OCI-LY7 (cell line): Measurements from ENCODE around the gene KPTN. TPM values are rescaled to one million over a fixed set of nuclear protein-coding genes. Genes with fewer than 3 reads are reported as not detected.
A peak's percentile ranks its signal among the peaks of the same experiment; 100 is the strongest.

Experiments
- BruUV-seq: library from RNA; stranded (reverse); fragments of 400-500 nt; replicated peaks from 2 replicates; lab custom pipeline; 2021; lab: Mats Ljungman, UMichigan
- CTCF ChIA-PET: fragments of 300-600 bp; sonication (Branson Sonifier 250); formaldehyde crosslinking; loops from one replicate; lab custom pipeline; 2022; ENCODE audit warnings: antibody characterized with exemption; ENCODE audit not compliant: unreplicated experiment; lab: Charles Lee
- POLR2A ChIA-PET: fragments of 300-600 bp; sonication (Branson Sonifier 250); formaldehyde crosslinking; loops from one replicate; lab custom pipeline; 2022; ENCODE audit warnings: antibody characterized with exemption; lab: Charles Lee
- DNase-seq: peaks from one replicate; pipeline ENCODE4 v3.0.0-alpha.2; 2015; ENCODE audit warnings: low spot score
- H2AFZ ChIP-seq: fragments of 200-600 bp; sonication (generic), shearing (Covaris generic); 2 replicates; pipeline ENCODE4 v1.6.1; 2014; ENCODE audit warnings: mild to moderate bottlenecking, antibody characterized with exemption, low read length, moderate library complexity
- H3K27ac ChIP-seq: fragments of 200-600 bp; sonication (generic); 2 replicates; pipeline ENCODE4 v1.5.1; 2014; ENCODE audit warnings: mixed run types, low read depth, mild to moderate bottlenecking, moderate library complexity, low read length, inconsistent platforms; ENCODE audit not compliant: poor library complexity, severe bottlenecking
- H3K36me3 ChIP-seq: fragments of 200-600 bp; sonication (generic); 2 replicates; pipeline ENCODE4 v1.6.1; 2014; ENCODE audit warnings: mild to moderate bottlenecking, antibody characterized with exemption, low read length, moderate library complexity, mixed read lengths; ENCODE audit not compliant: insufficient read depth
- H3K4me1 ChIP-seq: fragments of 200-600 bp; sonication (generic); 2 replicates; pipeline ENCODE4 v1.5.1; 2014; ENCODE audit warnings: mild to moderate bottlenecking, low read length; ENCODE audit not compliant: insufficient read depth, poor library complexity, severe bottlenecking
- H3K4me2 ChIP-seq: fragments of 200-600 bp; sonication (generic); 2 replicates; pipeline ENCODE4 v1.6.1; 2014; ENCODE audit warnings: mild to moderate bottlenecking, low read length
- H3K4me3 ChIP-seq: fragments of 200-600 bp; sonication (generic); 2 replicates; pipeline ENCODE4 v1.5.1; 2014; ENCODE audit warnings: mild to moderate bottlenecking, low read depth, low read length; ENCODE audit not compliant: poor library complexity, severe bottlenecking
- H3K79me2 ChIP-seq: fragments of 200-600 bp; sonication (generic); 2 replicates; pipeline ENCODE4 v1.6.1; 2016; ENCODE audit warnings: low read depth, mild to moderate bottlenecking, low read length, moderate library complexity, mixed read lengths; ENCODE audit not compliant: insufficient read depth
- H3K9me2 ChIP-seq: fragments of 200-600 bp; sonication (generic); 2 replicates; pipeline ENCODE4 v1.6.1; 2016; ENCODE audit warnings: mild to moderate bottlenecking, low read length, mixed read lengths; ENCODE audit not compliant: insufficient read depth
- H3K9me3 ChIP-seq: fragments of 200-600 bp; sonication (generic); 2 replicates; pipeline ENCODE4 v1.6.1; 2014; ENCODE audit warnings: mild to moderate bottlenecking, mixed run types, low read length, mixed read lengths
- H4K20me1 ChIP-seq: fragments of 200-600 bp; sonication (generic); 2 replicates; pipeline ENCODE4 v1.6.1; 2014; ENCODE audit warnings: mild to moderate bottlenecking, antibody characterized with exemption, low read length, moderate library complexity, mixed read lengths; ENCODE audit not compliant: insufficient read depth
- EZH2phosphoT487 ChIP-seq: fragments of 200-600 bp; sonication (generic); IDR thresholded peaks from 2 replicates; pipeline ENCODE4 v1.6.1; 2018; ENCODE audit warnings: low read depth, borderline replicate concordance, mild to moderate bottlenecking, mixed run types, antibody characterized with exemption, low read length, moderate library complexity, mixed read lengths
- intact Hi-C: fragments of 100-400 bp; cut with micrococcal nuclease; formaldehyde crosslinking; loops from one replicate; pipeline ENCODE4 v1.10.0; 2022; ENCODE audit not compliant: unreplicated experiment
- total RNA-seq, 2 experiments: library from RNA; depleted of rRNA in 1 of 2; stranded (reverse); fragments of >200 nt in 1 of 2; shearing (Covaris generic) in 1 of 2; gene quantifications; 2 replicates each; pipeline ENCODE4 v1.2.3, GENCODE V29; 2014 to 2022
- TF ChIP-seq, protein P1 (sequence below): fragments of 200-600 bp; sonication (generic); conservative IDR thresholded peaks from 2 replicates; pipeline ENCODE4 v1.5.1; 2014; ENCODE audit warnings: mild to moderate bottlenecking, antibody characterized with exemption, low read length, moderate library complexity, mixed read lengths

Gene KPTN
- total RNA-seq, 2 experiments from 2014 or later = 13.6 to 14.0 TPM

DNA sequence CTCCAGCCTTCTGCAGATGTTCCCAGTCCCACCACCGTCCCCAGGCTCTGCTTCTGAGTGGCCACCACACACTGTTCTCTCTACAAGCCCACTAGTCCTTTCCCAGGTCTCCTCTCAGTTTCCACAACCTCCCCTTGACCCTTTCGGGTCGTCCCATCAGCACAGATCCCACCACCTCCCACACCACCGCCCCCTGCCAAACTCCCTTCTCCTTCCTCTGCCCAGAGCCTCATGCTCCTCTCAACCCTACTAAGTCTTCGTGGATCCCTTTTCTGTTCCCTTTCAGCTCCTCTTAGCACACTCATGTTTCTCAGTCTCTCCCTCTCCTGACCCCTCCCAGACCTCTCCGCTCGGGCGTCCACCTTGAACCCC is 28.9 kb upstream of the KPTN start:
- Histone ChIP-seq H4K20me1 (no peaks in the 10 kb centered on the region), H3K36me3 (no peaks in the 10 kb centered on the region; the same call in 1 of the 2 replicates), H2AFZ (no peak overlapping the region), H3K9me3 (no peaks in the 10 kb centered on the region), H3K4me3 (peak overlapping the region; percentile 82), H3K4me1 (peaks cover 55% of the 10 kb centered on the region), H3K27ac (no peak overlapping the region), H3K9me2 (no peaks in the 10 kb centered on the region), H3K79me2 (peaks cover 53% of the 10 kb centered on the region), H3K4me2 (peak overlapping the region; percentile 99)
- POLR2A ChIA-PET = no interaction called here
- no peak for TF ChIP-seq EZH2phosphoT487
- TF ChIP-seq, protein P1, sequence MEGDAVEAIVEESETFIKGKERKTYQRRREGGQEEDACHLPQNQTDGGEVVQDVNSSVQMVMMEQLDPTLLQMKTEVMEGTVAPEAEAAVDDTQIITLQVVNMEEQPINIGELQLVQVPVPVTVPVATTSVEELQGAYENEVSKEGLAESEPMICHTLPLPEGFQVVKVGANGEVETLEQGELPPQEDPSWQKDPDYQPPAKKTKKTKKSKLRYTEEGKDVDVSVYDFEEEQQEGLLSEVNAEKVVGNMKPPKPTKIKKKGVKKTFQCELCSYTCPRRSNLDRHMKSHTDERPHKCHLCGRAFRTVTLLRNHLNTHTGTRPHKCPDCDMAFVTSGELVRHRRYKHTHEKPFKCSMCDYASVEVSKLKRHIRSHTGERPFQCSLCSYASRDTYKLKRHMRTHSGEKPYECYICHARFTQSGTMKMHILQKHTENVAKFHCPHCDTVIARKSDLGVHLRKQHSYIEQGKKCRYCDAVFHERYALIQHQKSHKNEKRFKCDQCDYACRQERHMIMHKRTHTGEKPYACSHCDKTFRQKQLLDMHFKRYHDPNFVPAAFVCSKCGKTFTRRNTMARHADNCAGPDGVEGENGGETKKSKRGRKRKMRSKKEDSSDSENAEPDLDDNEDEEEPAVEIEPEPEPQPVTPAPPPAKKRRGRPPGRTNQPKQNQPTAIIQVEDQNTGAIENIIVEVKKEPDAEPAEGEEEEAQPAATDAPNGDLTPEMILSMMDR = no peak
- DNase-seq = no peak
- CTCF ChIA-PET = no interaction called here
- no TSS peak for BruUV-seq
- intact Hi-C loops = no loop called here

DNA sequence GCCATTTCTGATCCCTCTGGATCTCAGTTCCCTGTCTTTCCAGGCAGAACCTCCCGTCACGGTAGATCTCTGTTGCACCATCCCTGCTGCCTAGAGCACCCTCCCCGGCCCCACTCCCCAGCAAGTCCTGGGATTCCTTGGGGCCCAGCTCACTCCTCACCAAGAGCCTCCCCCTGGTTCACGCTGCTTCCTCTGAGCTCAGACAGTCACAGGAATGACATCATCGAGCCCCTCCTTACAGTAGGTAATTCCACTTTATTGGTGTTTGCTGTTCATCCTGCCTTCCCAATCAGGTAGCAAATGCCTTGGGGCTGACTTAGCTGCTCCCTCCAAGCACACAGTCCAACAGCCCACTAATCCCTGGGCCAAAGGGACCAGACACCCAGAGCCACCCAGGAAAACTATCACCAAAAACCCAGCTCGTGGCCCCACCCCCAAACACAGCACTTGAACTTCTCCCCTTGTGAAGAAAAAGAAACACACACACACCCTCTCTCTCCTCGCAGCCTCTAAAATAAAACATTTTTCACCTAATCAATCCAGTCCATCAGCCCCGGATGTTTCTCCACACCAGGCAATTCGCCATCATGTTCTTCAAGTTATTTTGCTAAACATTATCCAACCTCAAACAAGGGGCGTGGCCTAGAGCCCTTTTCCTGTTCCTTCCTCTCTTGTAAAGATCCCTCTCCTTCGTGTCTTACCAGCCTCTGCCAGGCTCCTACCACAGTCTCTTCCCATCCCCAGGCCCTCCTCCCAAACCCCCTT is 28.3 kb upstream of the KPTN start:
- BruUV-seq = no TSS peak
- H3K4me2 ChIP-seq = peak overlapping the region; percentile 99
- no peaks in the 10 kb centered on the region; the same call in 1 of the 2 replicates for H3K36me3 ChIP-seq
- POLR2A ChIA-PET = interaction anchor here (0.6 to 1.3 kb wide), 2 partner anchors 24 to 36 kb away, joined by 3 to 4 read pairs; no protein-coding TSS in a partner anchor
- peaks cover 53% of the 10 kb centered on the region for H3K79me2 ChIP-seq
- peaks cover 49% of the 10 kb centered on the region for H3K4me1 ChIP-seq
- no peaks in the 10 kb centered on the region for H3K9me2 ChIP-seq
- no peak overlapping the region for H2AFZ ChIP-seq
- CTCF ChIA-PET = no interaction called here
- no peak for DNase-seq
- H3K4me3 ChIP-seq = peak overlapping the region; percentile 82
- H3K9me3 ChIP-seq = no peaks in the 10 kb centered on the region
- intact Hi-C loops = no loop called here
- H4K20me1 ChIP-seq = no peaks in the 10 kb centered on the region
- no peak overlapping the region for H3K27ac ChIP-seq
- TF ChIP-seq, protein P1 = no peak
- no peak for TF ChIP-seq EZH2phosphoT487

DNA sequence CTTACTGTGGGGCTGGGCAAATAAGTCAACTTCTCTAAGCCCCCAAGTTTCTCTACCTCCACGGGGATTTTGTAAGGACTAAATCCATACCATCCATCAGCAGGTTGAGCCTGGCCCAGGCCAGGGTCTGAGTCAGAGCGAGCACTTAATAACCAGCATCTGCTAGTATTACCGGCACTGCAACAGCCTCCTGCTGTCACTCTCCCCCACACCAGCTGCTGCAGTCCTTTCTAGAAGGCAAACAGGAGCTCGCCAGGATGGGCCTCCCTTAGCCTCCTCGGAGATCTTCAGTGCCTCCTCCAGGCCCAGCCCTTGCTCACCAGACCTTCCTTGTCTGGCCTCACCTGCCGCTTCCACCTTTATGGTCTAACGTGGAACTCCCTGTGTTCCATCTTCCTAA is 27.7 kb upstream of the KPTN start:
- H3K9me3 ChIP-seq = no peaks in the 10 kb centered on the region
- BruUV-seq = no TSS peak
- H3K36me3 ChIP-seq = no peaks in the 10 kb centered on the region; the same call in 1 of the 2 replicates
- no peaks in the 10 kb centered on the region for H4K20me1 ChIP-seq
- no peak overlapping the region for H3K4me3 ChIP-seq
- DNase-seq = no peak
- H3K27ac ChIP-seq = no peak overlapping the region
- ChIA-PET POLR2A (interaction anchor here (0.6 to 1.3 kb wide), 2 partner anchors 24 to 37 kb away, joined by 3 to 4 read pairs; no protein-coding TSS in a partner anchor), CTCF (no interaction called here)
- no peaks in the 10 kb centered on the region for H3K9me2 ChIP-seq
- H3K4me2 ChIP-seq = no peak overlapping the region
- TF ChIP-seq, protein P1 = no peak
- TF ChIP-seq EZH2phosphoT487 = no peak
- intact Hi-C loops = no loop called here
- peaks cover 53% of the 10 kb centered on the region for H3K79me2 ChIP-seq
- no peak overlapping the region for H2AFZ ChIP-seq
- peaks cover 42% of the 10 kb centered on the region for H3K4me1 ChIP-seq
